ENCODE measurements around the gene TBC1D21. TPM values are rescaled to one million over a fixed set of nuclear protein-coding genes. Genes with fewer than 3 reads are reported as not detected.

TBC1D21 gene
- total RNA-seq, 1 donor from 2014 or later, result not detected

DNA sequence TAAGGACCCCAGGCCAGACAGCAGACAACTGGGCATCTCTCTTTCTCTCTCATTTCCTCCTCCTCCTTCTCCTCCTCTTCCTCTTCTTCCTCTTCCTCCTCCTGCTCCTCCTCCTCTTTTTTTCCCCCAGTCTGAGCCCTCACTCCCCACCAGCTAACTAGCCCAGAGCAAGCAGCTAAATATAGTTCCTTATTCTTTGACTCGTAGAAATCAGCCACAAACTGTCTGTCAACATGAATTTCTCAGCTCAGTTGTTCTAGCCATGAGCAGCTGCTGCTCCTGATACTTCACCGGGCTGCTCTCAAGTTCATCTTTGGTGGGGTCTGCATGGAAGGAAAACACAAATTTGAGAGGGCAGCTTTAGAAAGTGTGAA is 33.7 kb downstream of the TBC1D21 start:
- Histone ChIP-seq H3K4me2 (ENCODE audit: low read length) (no peak overlapping the region), H4K20me1 (ENCODE audit: insufficient read depth, low read length) (no peaks in the 10 kb centered on the region), H3K9ac (ENCODE audit: low read length) (no peak overlapping the region), H3K36me3 (ENCODE audit: insufficient read depth, low read length) (no peaks in the 10 kb centered on the region), H3K4me3 (ENCODE audit: insufficient read depth, low read depth, low read length) (no peak overlapping the region), H3K27ac (ENCODE audit: low read depth, low read length) (no peak overlapping the region), H3K27me3 (ENCODE audit: insufficient read depth, low read length) (no peaks in the 10 kb centered on the region), H2AFZ (ENCODE audit: low read depth, low read length) (no peak overlapping the region), H3K9me3 (ENCODE audit: insufficient read depth, low read depth, low read length) (no peaks in the 10 kb centered on the region), H3K4me1 (ENCODE audit: insufficient read depth, low read length) (peaks cover 5% of the 10 kb centered on the region), H3K79me2 (ENCODE audit: insufficient read depth, low read length) (no peaks in the 10 kb centered on the region)
- FAIRE-seq (no peak), DNase-seq (ENCODE audit: low read depth) (no peak)
- no peak for TF ChIP-seq EZH2 (IDR thresholded peaks at IDR 0.05; ENCODE audit: insufficient read depth, low read length)
- TF ChIP-seq, protein P1, sequence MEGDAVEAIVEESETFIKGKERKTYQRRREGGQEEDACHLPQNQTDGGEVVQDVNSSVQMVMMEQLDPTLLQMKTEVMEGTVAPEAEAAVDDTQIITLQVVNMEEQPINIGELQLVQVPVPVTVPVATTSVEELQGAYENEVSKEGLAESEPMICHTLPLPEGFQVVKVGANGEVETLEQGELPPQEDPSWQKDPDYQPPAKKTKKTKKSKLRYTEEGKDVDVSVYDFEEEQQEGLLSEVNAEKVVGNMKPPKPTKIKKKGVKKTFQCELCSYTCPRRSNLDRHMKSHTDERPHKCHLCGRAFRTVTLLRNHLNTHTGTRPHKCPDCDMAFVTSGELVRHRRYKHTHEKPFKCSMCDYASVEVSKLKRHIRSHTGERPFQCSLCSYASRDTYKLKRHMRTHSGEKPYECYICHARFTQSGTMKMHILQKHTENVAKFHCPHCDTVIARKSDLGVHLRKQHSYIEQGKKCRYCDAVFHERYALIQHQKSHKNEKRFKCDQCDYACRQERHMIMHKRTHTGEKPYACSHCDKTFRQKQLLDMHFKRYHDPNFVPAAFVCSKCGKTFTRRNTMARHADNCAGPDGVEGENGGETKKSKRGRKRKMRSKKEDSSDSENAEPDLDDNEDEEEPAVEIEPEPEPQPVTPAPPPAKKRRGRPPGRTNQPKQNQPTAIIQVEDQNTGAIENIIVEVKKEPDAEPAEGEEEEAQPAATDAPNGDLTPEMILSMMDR (IDR thresholded peaks at IDR 0.05; ENCODE audit: insufficient read depth, low read depth, low read length), result no peak
- no peak overlapping the region for H3K27ac Mint-ChIP-seq (ENCODE audit: unreplicated experiment)
- no peaks in the 10 kb centered on the region for H3K9me3 Mint-ChIP-seq (ENCODE audit: unreplicated experiment)
- peaks cover 15% of the 10 kb centered on the region for H3K36me3 Mint-ChIP-seq (ENCODE audit: low read depth, unreplicated experiment)
- no peak overlapping the region for H3K4me3 Mint-ChIP-seq (ENCODE audit: unreplicated experiment)
- H3K4me1 Mint-ChIP-seq (ENCODE audit: low read depth, unreplicated experiment), result peaks cover 19% of the 10 kb centered on the region
- H3K27me3 Mint-ChIP-seq (ENCODE audit: low read depth, unreplicated experiment), result peaks cover 8% of the 10 kb centered on the region

GRCh38 chr15:73908030-73908821 is 34.9 kb downstream of the TBC1D21 start:
- Mint-ChIP-seq H3K9me3 (ENCODE audit: unreplicated experiment) (no peaks in the 10 kb centered on the region), H3K4me3 (ENCODE audit: unreplicated experiment) (peak overlapping the region; percentile 37), H3K27me3 (ENCODE audit: low read depth, unreplicated experiment) (peaks cover 5% of the 10 kb centered on the region), H3K4me1 (ENCODE audit: low read depth, unreplicated experiment) (peaks cover 19% of the 10 kb centered on the region), H3K36me3 (ENCODE audit: low read depth, unreplicated experiment) (peaks cover 17% of the 10 kb centered on the region), H3K27ac (ENCODE audit: unreplicated experiment) (no peak overlapping the region)
- Histone ChIP-seq H3K9me3 (ENCODE audit: insufficient read depth, low read depth, low read length) (no peaks in the 10 kb centered on the region), H4K20me1 (ENCODE audit: insufficient read depth, low read length) (no peaks in the 10 kb centered on the region), H2AFZ (ENCODE audit: low read depth, low read length) (no peak overlapping the region), H3K79me2 (ENCODE audit: insufficient read depth, low read length) (no peaks in the 10 kb centered on the region), H3K4me2 (ENCODE audit: low read length) (no peak overlapping the region), H3K27me3 (ENCODE audit: insufficient read depth, low read length) (no peaks in the 10 kb centered on the region), H3K4me3 (ENCODE audit: insufficient read depth, low read depth, low read length) (no peak overlapping the region), H3K27ac (ENCODE audit: low read depth, low read length) (no peak overlapping the region), H3K9ac (ENCODE audit: low read length) (no peak overlapping the region), H3K36me3 (ENCODE audit: insufficient read depth, low read length) (no peaks in the 10 kb centered on the region), H3K4me1 (ENCODE audit: insufficient read depth, low read length) (peaks cover 5% of the 10 kb centered on the region)
- TF ChIP-seq, protein P1 (IDR thresholded peaks at IDR 0.05; ENCODE audit: insufficient read depth, low read depth, low read length), result peak; percentile 82
- TF ChIP-seq EZH2 (IDR thresholded peaks at IDR 0.05; ENCODE audit: insufficient read depth, low read length), result no peak
- DNase-seq (ENCODE audit: low read depth), result peak; percentile 32
- FAIRE-seq, result peak; percentile 26

DNA sequence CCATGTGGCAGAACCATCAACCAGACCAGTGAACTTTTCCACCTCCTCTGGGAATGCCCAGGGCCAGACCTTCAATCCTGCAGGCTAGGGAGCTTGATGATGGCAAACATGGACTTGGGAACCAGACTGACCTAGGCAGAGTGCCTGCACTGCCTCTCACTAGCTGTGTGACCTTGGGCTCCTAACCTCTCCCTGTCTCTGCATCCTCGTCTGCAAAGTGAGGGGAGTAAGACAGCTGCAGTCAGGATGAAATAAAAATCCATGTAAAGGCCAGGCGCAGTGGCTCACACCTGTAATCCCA is 35.4 kb downstream of the TBC1D21 start:
- H3K4me1 ChIP-seq (ENCODE audit: insufficient read depth, low read length), result peaks cover 5% of the 10 kb centered on the region
- peaks cover 17% of the 10 kb centered on the region for H3K36me3 Mint-ChIP-seq (ENCODE audit: low read depth, unreplicated experiment)

More for the DNA sequence above, 35.4 kb downstream of the TBC1D21 start:
- no peak for FAIRE-seq
- no peaks in the 10 kb centered on the region for H3K36me3 ChIP-seq (ENCODE audit: insufficient read depth, low read length)
- no peak for DNase-seq (ENCODE audit: low read depth)
- no peak overlapping the region for H3K27ac ChIP-seq (ENCODE audit: low read depth, low read length)
- peaks cover 5% of the 10 kb centered on the region for H3K27me3 Mint-ChIP-seq (ENCODE audit: low read depth, unreplicated experiment)
- no peak overlapping the region for H3K27ac Mint-ChIP-seq (ENCODE audit: unreplicated experiment)
- H3K9me3 ChIP-seq (ENCODE audit: insufficient read depth, low read depth, low read length), result no peaks in the 10 kb centered on the region
- H3K9ac ChIP-seq (ENCODE audit: low read length), result no peak overlapping the region
- TF ChIP-seq, protein P1 (IDR thresholded peaks at IDR 0.05; ENCODE audit: insufficient read depth, low read depth, low read length), result no peak
- TF ChIP-seq EZH2 (IDR thresholded peaks at IDR 0.05; ENCODE audit: insufficient read depth, low read length), result no peak
- no peak overlapping the region for H3K4me3 Mint-ChIP-seq (ENCODE audit: unreplicated experiment)
- H3K4me2 ChIP-seq (ENCODE audit: low read length), result no peak overlapping the region
- H3K4me3 ChIP-seq (ENCODE audit: insufficient read depth, low read depth, low read length), result no peak overlapping the region
- H3K79me2 ChIP-seq (ENCODE audit: insufficient read depth, low read length), result no peaks in the 10 kb centered on the region
- H3K27me3 ChIP-seq (ENCODE audit: insufficient read depth, low read length), result no peaks in the 10 kb centered on the region
- H3K4me1 Mint-ChIP-seq (ENCODE audit: low read depth, unreplicated experiment), result peaks cover 19% of the 10 kb centered on the region
- H2AFZ ChIP-seq (ENCODE audit: low read depth, low read length), result no peak overlapping the region
- no peaks in the 10 kb centered on the region for H3K9me3 Mint-ChIP-seq (ENCODE audit: unreplicated experiment)
- no peaks in the 10 kb centered on the region for H4K20me1 ChIP-seq (ENCODE audit: insufficient read depth, low read length)

Measured in astrocyte (in vitro differentiated cells and primary cell).